H1 (cell line): Measurements from ENCODE around the gene FANCI.

Source experiments
- ATF3 ChIP-seq: IDR thresholded peaks from 2 replicates; pipeline ENCODE4 v1.6.1; 2011; ENCODE audit warnings: low read depth, mild to moderate bottlenecking, low read length; ENCODE audit not compliant: insufficient read depth
- CBX5 ChIP-seq: fragments of 300-800, 300-1000 bp; sonication (generic); IDR thresholded peaks from 2 replicates; pipeline ENCODE4 v1.7.1; 2016; ENCODE audit warnings: antibody characterized with exemption, low read length, low read depth
- CTCF ChIP-seq, 3 experiments: IDR thresholded peaks; 1 replicate in 2 of 3; 2 replicates in 1 of 3; pipeline versions ENCODE4 v1.5.1 to v1.6.1; 2011; ENCODE audit warnings: low read length in 3 of 3, mild to moderate bottlenecking in 3 of 3, inconsistent platforms in 2 of 3, low read depth in 1 of 3, moderate library complexity in 1 of 3; ENCODE audit not compliant: insufficient read depth in 1 of 3; ENCODE audit errors: control extremely low read depth in 1 of 3
- EP300 ChIP-seq, 2 experiments: IDR thresholded peaks; 1 replicate in 1 of 2; 2 replicates in 1 of 2; pipeline ENCODE4 v1.6.1; 2011 to 2012; ENCODE audit warnings: low read depth in 2 of 2, low read length in 2 of 2, mild to moderate bottlenecking in 2 of 2, borderline replicate concordance in 1 of 2, inconsistent platforms in 1 of 2, moderate library complexity in 1 of 2
- EZH2 ChIP-seq: fragments of 200-600 bp; sonication (generic); IDR thresholded peaks from 2 replicates; pipeline ENCODE4 v1.7.1; 2012; ENCODE audit warnings: low read depth, mild to moderate bottlenecking, moderate library complexity, low read length, inconsistent platforms; ENCODE audit not compliant: severe bottlenecking
- HDAC2 ChIP-seq, 2 experiments: fragments of 300-600 bp in 1 of 2; sonication (generic) in 1 of 2; IDR thresholded peaks; 2 replicates each; pipeline ENCODE4 v1.6.1; 2011 to 2012; ENCODE audit warnings: low read depth in 2 of 2, low read length in 2 of 2, mild to moderate bottlenecking in 2 of 2, moderate library complexity in 2 of 2, borderline replicate concordance in 1 of 2, inconsistent platforms in 1 of 2
- JUND ChIP-seq: IDR thresholded peaks from 2 replicates; pipeline ENCODE4 v1.6.1; 2011; ENCODE audit warnings: mild to moderate bottlenecking, improper control_type of control experiment, low read length
- POLR2A ChIP-seq, 2 experiments: IDR thresholded peaks; 1 replicate in 1 of 2; 2 replicates in 1 of 2; pipeline ENCODE4 v1.6.1; 2011; ENCODE audit warnings: low read depth in 2 of 2, low read length in 2 of 2, mild to moderate bottlenecking in 2 of 2; ENCODE audit errors: control extremely low read depth in 1 of 2
- RAD21 ChIP-seq, 2 experiments: IDR thresholded peaks in 1 of 2; conservative IDR thresholded peaks in 1 of 2; 2 replicates each; pipeline ENCODE4 v1.6.1; 2011; ENCODE audit warnings: low read depth in 2 of 2, low read length in 2 of 2, improper control_type of control experiment in 1 of 2, inconsistent platforms in 1 of 2, mild to moderate bottlenecking in 1 of 2, moderate library complexity in 1 of 2
- RBBP5 ChIP-seq: IDR thresholded peaks from 2 replicates; pipeline ENCODE4 v1.7.1; 2012; ENCODE audit warnings: low read depth, mild to moderate bottlenecking, inconsistent platforms, low read length, moderate library complexity, borderline replicate concordance
- SRF ChIP-seq: IDR thresholded peaks from 2 replicates; pipeline ENCODE4 v1.6.1; 2011; ENCODE audit warnings: mild to moderate bottlenecking, low read depth, low read length, moderate library complexity
- SUZ12 ChIP-seq: fragments of 200-600 bp; sonication (generic); IDR thresholded peaks from 2 replicates; pipeline ENCODE4 v1.6.1; 2012; ENCODE audit warnings: mild to moderate bottlenecking, inconsistent platforms, low read length, moderate library complexity, mixed read lengths
- YY1 ChIP-seq: IDR thresholded peaks from 2 replicates; pipeline ENCODE4 v1.6.1; 2011; ENCODE audit warnings: low read depth, mild to moderate bottlenecking, low read length

- TF ChIP-seq CTCF (IDR thresholded peaks at IDR 0.05; ENCODE audit: control extremely low read depth in 1 of 3, insufficient read depth in 1 of 3, low read depth in 1 of 3, low read length in 3 of 3) = no peak; a peak in 1 of 4 replicates
- TF ChIP-seq SUZ12 = peak; percentile 91; the same call in 1 of the 2 replicates
- TF ChIP-seq SRF = no peak
- no peak for TF ChIP-seq YY1
- TF ChIP-seq JUND = no peak
- TF ChIP-seq HDAC2 (IDR thresholded peaks at IDR 0.05; ENCODE audit: borderline replicate concordance in 1 of 2, low read depth in 2 of 2, low read length in 2 of 2) = no peak
- TF ChIP-seq ATF3 = no peak
- TF ChIP-seq EP300 (IDR thresholded peaks at IDR 0.05; ENCODE audit: borderline replicate concordance in 1 of 2, low read depth in 2 of 2, low read length in 2 of 2) = no peak
- no peak for TF ChIP-seq RBBP5
- TF ChIP-seq CBX5 = no peak
- TF ChIP-seq EZH2 = peak; percentile 84
- TF ChIP-seq POLR2A (IDR thresholded peaks at IDR 0.05; ENCODE audit: control extremely low read depth in 1 of 2, low read depth in 2 of 2, low read length in 2 of 2) = no peak
- no peak for TF ChIP-seq RAD21 (IDR thresholded peaks at IDR 0.05 in 1 of 2, conservative IDR thresholded peaks at IDR 0.05 in 1 of 2; ENCODE audit: low read depth in 2 of 2, low read length in 2 of 2)
These were observed 115.9 kb downstream of the FANCI start for GRCh38 chr15:89359471-89360293.
